LNCAP (cell line): ENCODE data around the gene FAM107A.

Experiments used
- CTCF ChIP-seq: fragments of 450-650 bp; IDR thresholded peaks from 2 replicates; pipeline ENCODE4 v1.5.1; 2017; ENCODE audit warnings: mild to moderate bottlenecking

Gene FAM107A

GRCh38 chr3:58572634-58573230, 4.5 kb downstream of the FAM107A start:
- TF ChIP-seq CTCF, result no peak

GRCh38 chr3:58572013-58572633, 5.1 kb downstream of the FAM107A start:
- no peak for TF ChIP-seq CTCF

- no peak for TF ChIP-seq CTCF
Observed at GRCh38 chr3:58570851-58571250, 6.3 kb downstream of the FAM107A start.

GRCh38 chr3:58569287-58570001, 7.7 kb downstream of the FAM107A start:
- no peak for TF ChIP-seq CTCF

GRCh38 chr3:58568572-58569286, 8.5 kb downstream of the FAM107A start:
- TF ChIP-seq CTCF, result peak; percentile 88

- TF ChIP-seq CTCF, result no peak
Observed at GRCh38 chr3:58567251-58567515, 10.0 kb downstream of the FAM107A start.

- no peak for TF ChIP-seq CTCF
Observed at GRCh38 chr3:58566398-58567250, 10.6 kb downstream of the FAM107A start.
